ENCODE data around the gene DOCK2. TPM values are rescaled to one million over a fixed set of nuclear protein-coding genes. Genes with fewer than 3 reads are reported as not detected.
"Not testable (repeated sequence)": the region's sequence is repeated elsewhere in the genome, so short reads cannot be mapped to it uniquely, and the experiment has no call there.

Gene DOCK2
- polyA plus RNA-seq, 3 donors, result 2.6 to 3.4 (median 2.7) TPM

GRCh38 chr5:169636477-169637084 is 494 bp upstream of the DOCK2 start:
- no peak for DNase-seq (ENCODE audit: low read depth in 3 of 3, low spot score in 2 of 3)

GRCh38 chr5:169637549-169638121 is 560 bp downstream of the DOCK2 start:
- no peak for DNase-seq (ENCODE audit: low read depth in 3 of 3, low spot score in 2 of 3)

- peak; percentile 8 to 33 (median 9) for DNase-seq (ENCODE audit: low read depth in 3 of 3, low spot score in 2 of 3)
These were observed 4.2 kb downstream of the DOCK2 start for GRCh38 chr5:169641253-169641652.

GRCh38 chr5:169646856-169647255 is 9.8 kb downstream of the DOCK2 start:
- DNase-seq (ENCODE audit: low read depth in 3 of 3, low spot score in 2 of 3), result no peak

GRCh38 chr5:169647566-169647965 is 10.5 kb downstream of the DOCK2 start:
- DNase-seq (ENCODE audit: low read depth in 3 of 3, low spot score in 2 of 3), result no peak

GRCh38 chr5:169648725-169649310 is 11.7 kb downstream of the DOCK2 start:
- no peak for DNase-seq (ENCODE audit: low read depth in 3 of 3, low spot score in 2 of 3)

- DNase-seq (ENCODE audit: low read depth in 3 of 3, low spot score in 2 of 3), result no peak
These were observed 12.4 kb downstream of the DOCK2 start for GRCh38 chr5:169649486-169649885.

- DNase-seq (ENCODE audit: low read depth in 3 of 3, low spot score in 2 of 3), result no peak
These were observed 13.7 kb downstream of the DOCK2 start for GRCh38 chr5:169650701-169651331.

- no peak for DNase-seq (ENCODE audit: low read depth in 3 of 3, low spot score in 2 of 3)
These were observed 14.5 kb downstream of the DOCK2 start for GRCh38 chr5:169651526-169651925.

- no peak for DNase-seq (ENCODE audit: low read depth in 3 of 3, low spot score in 2 of 3)
These were observed 15.0 kb downstream of the DOCK2 start for GRCh38 chr5:169652057-169652456.

- no peak for DNase-seq (ENCODE audit: low read depth in 3 of 3, low spot score in 2 of 3)
These were observed 16.0 kb downstream of the DOCK2 start for GRCh38 chr5:169653091-169653490.

GRCh38 chr5:169655353-169655752 is 18.3 kb downstream of the DOCK2 start:
- no peak for DNase-seq (ENCODE audit: low read depth in 3 of 3, low spot score in 2 of 3)

GRCh38 chr5:169656125-169656901 is 19.2 kb downstream of the DOCK2 start:
- no peak for DNase-seq (ENCODE audit: low read depth in 3 of 3, low spot score in 2 of 3)

GRCh38 chr5:169657127-169657526 is 20.1 kb downstream of the DOCK2 start:
- no peak for DNase-seq (ENCODE audit: low read depth in 3 of 3, low spot score in 2 of 3)

- DNase-seq (ENCODE audit: low read depth in 3 of 3, low spot score in 2 of 3), result not testable (repeated sequence)
These were observed 25.4 kb downstream of the DOCK2 start for GRCh38 chr5:169662451-169662850.

- no peak for DNase-seq (ENCODE audit: low read depth in 3 of 3, low spot score in 2 of 3)
These were observed 26.5 kb downstream of the DOCK2 start for GRCh38 chr5:169663537-169663936.

- no peak for DNase-seq (ENCODE audit: low read depth in 3 of 3, low spot score in 2 of 3)
These were observed 29.3 kb downstream of the DOCK2 start for GRCh38 chr5:169666365-169666764.

GRCh38 chr5:169667896-169668674 is 31.0 kb downstream of the DOCK2 start:
- DNase-seq (ENCODE audit: low read depth in 3 of 3, low spot score in 2 of 3), result no peak

- DNase-seq (ENCODE audit: low read depth in 3 of 3, low spot score in 2 of 3), result no peak
These were observed 31.7 kb downstream of the DOCK2 start for GRCh38 chr5:169668732-169669131.

GRCh38 chr5:169670769-169671525 is 33.9 kb downstream of the DOCK2 start:
- DNase-seq (ENCODE audit: low read depth in 3 of 3, low spot score in 2 of 3), result no peak
